PC-3 (cell line): ENCODE measurements around the gene C1S.

Source experiments
- CTCF ChIP-seq: fragments of 300-600 bp; sonication (generic); conservative IDR thresholded peaks from 2 replicates; pipeline ENCODE4 v1.5.1; 2017; ENCODE audit warnings: antibody characterized with exemption, low read depth, mild to moderate bottlenecking, low read length
- EZH2phosphoT487 ChIP-seq: fragments of 300-600 bp; sonication (generic); IDR thresholded peaks from 2 replicates; pipeline ENCODE4 v1.6.1; 2018; ENCODE audit warnings: mild to moderate bottlenecking, antibody characterized with exemption, low read length, borderline replicate concordance

DNA sequence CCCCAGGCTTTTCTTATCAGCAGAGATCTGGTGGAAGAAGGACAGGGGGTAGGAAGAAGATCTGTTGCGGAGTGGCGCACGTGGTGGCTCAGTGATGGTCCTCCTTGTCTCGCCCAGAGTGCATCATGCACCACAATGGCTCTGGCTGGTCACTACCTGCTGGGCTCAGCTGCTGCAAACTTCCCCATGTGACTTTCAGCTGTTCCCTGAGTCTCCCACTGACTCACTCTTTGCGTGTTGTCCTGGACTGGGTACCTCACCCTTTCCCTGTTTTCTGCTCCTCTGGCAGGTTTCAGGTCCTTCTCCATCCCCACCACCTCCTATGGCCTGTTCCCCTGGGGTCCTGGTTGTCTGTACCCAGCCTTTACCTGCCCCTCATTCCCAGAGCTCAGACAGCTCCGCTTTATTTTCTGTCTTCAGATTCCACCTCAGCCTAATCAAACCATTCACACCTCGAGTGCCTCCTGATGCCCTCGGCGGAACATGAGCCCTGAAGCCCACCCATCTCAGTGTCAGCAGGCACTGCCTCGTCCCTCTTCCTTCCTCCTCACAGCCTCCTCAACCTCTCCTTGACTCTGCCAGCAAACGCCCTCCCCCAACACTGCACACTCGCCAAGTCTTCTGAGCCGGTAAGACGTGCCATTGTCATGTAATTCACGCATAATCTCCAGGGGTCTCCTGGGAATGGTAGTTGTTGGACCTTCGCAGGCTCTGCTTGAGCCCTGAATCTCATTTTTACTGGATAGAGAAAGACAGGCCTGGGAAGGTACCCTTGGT lies 29.9 kb downstream of the C1S start:
- TF ChIP-seq EZH2phosphoT487 (no peak), CTCF (no peak)
